GM18505 (cell line): ENCODE results near the gene CTSC.

Experiments
- ATAC-seq: cut with Tn5 transposase; IDR thresholded peaks from one replicate; pipeline ENCODE4 v1.9.1; 2021; ENCODE audit not compliant: unreplicated experiment
- POLR2A ChIP-seq: IDR thresholded peaks from 4 replicates; pipeline ENCODE4 v1.6.1; 2011; ENCODE audit warnings: borderline replicate concordance; ENCODE audit not compliant: insufficient read depth, insufficient read length; ENCODE audit errors: extremely low read depth

Gene CTSC

DNA sequence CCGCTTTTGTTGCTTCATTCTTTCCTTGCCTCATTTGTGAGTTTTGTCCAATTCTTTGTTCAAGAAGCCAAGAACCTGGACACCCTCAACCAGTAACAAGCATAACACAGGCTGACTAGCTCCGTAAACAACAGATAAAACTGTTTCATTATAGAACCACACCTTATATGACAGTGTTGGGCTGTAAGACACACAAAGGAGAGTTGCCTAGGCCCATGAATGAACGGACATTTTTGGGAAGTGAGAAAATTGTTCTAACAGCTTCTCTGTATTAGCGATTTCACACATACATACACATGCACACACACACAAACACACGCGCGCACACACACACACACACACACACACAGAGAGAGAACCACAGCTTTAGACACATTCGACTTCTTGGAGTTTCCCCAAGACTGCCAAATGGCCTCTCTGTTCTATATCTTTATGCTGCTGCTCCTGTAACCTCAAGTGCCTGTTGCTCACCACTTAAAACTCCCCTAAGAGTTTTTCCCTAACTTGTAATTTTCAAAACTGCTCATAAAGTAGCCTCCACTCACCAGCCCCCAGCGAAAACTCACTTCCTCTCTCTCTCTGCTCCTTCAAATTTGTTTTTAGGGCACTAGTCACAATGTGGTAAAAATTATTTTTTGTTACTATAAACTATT is 35.9 kb downstream of the CTSC start:
- no peak for TF ChIP-seq POLR2A
- peak; percentile 48 for ATAC-seq

DNA sequence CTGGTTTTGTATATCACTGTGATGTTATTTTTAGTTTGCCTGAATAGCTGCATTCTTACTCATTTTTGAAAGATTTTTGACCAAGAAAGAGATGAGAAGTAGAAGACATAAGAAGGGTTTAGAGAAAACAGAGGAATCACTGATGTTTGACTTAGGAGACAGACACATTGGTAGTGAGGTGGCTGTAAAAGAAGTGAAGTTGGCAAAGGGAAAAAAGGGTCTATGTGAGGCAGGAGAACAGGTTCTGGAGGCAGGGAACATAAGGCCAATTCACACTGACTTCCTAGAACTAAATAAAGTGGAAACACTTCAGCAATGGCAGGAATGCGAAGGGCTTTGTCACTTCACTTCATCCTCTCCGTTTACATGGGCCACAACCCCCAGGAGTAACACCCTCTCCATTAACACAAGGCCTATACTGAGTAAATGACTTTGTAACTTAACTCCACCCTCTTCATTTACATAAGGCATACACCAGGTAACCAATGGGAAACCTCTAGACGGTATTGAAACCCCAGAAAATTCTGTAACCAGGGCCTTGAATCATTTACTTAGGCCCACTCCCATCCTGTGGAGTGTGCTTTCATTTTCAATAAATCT is 36.5 kb downstream of the CTSC start:
- peak; percentile 29 for TF ChIP-seq POLR2A
- ATAC-seq: peak; percentile 38

DNA sequence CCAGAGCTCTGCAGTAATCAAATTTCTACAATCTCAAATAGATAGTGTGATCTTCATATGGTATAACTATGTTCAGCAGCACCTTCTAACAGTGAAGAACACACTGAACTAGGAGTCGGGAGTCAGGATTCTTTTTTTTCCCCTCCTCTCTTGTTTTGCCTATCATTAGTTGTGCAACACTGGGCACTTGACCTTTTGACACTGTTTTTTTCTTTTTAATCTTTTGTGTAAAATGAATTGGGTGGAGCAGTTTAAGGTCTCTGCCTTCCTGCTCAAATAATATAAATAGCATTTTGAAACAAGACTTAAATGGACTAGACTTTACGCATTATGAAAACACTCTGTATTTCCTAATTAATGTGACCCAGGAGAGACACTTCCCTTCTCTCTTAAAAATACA is 39.7 kb downstream of the CTSC start:
- ATAC-seq: no peak
- TF ChIP-seq POLR2A: no peak

DNA sequence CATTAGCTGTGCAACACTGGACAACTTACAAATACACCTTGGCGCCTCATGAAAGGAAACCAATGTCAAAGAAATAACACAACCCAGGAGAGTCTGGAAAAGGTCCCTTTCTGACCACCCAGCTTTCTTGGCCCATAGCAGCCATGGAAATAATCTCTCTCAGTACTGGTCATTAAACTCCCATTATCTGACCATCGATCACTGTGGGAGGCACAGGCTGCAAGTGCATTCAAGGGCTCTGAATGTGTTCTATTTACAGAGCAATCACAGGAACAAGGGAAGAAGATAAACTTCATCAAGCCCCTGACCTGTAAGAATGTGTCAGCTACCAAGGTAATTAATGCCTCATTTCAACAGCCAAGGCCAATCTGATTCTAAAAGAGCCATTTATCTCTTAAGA is 40.1 kb downstream of the CTSC start:
- TF ChIP-seq POLR2A: no peak
- ATAC-seq: no peak

DNA sequence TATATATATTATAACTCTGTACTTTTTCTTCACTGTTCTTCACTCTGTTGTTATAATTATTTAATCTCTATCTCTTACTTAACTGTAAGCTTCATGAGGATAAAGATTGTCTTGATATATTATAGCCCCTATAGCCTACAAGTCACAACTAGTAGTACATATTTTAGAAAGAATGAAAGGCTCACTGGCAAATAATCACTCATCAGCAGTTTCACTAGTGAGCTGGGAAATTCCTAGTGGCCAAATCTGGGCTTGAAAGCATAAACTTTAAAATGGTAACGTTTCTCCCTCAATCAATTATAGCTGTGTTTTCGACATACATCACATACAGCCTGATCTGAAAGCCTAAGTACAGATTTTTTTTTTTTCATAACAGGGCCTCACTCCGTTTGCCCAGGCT is 42.5 kb downstream of the CTSC start:
- ATAC-seq: no peak
- TF ChIP-seq POLR2A: no peak

DNA sequence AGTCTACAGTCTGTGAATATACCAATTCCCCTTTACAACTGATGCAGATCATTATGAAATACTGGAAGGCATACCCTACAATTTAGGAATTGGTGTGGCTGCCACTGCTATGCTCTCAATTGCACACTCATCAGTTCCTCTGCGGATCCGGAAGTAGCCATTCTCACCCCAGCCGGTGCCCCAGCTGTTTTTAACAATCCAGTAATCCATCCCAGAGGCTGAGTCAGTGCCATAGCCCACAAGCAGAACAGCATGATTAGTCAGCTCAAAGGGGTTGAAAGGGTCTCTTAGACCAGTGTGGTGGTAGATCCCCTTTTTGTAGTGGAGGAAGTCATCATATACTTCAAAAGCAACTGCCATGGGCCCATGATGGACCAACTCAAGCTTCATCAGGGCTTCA is 43.6 kb downstream of the CTSC start:
- no peak for TF ChIP-seq POLR2A
- no peak for ATAC-seq

DNA sequence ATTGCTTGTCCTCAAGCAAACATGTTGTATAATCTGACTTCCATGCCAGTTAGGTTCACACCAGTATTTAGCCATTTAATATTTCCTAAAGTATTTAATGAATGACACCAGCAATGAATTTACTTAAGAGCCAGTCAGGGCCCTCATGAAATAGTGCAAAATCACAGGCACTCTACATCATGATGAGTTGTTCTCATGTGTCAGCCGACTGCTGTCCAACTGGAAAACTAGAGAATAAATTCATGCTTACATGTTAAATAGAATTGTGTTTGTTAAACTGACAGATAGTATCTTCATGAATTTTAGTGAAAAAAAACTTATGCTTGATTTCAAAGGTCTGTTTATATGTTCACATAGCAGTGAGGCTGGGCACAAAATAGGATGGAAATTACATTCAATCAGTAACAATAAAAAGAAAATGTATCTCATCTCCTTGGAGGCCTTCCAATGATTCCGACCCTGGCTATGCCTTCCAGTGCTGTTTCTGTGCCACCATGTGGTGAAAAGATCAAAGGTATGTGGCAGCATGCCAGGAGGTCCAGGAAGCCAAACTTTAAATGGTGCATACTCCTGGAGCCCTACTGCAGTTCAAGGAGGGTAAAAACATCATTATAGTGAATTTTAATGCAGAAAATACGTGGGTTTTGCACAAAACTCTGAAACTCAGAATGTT is 45.2 kb downstream of the CTSC start:
- no peak for ATAC-seq
- no peak for TF ChIP-seq POLR2A

DNA sequence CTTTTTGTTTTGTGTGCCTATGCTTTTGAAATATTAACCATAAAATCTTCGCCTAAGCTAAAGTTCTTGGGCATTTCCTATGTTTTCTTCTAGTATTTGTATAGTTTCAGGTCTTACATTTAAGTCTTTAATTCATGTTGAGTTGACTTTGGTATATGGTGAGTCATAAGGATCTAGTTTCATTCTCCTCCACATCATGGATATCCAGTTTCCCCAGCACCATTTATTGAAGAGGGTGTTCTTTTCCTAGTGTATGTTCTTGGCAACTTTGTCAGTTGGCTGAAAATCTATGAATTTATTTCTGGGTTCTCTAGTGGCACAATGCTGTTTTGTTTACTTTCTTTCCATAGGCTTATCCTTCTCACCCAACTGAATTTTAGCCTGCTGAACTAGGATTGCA is 49.0 kb downstream of the CTSC start:
- no peak for TF ChIP-seq POLR2A
- no peak for ATAC-seq

DNA sequence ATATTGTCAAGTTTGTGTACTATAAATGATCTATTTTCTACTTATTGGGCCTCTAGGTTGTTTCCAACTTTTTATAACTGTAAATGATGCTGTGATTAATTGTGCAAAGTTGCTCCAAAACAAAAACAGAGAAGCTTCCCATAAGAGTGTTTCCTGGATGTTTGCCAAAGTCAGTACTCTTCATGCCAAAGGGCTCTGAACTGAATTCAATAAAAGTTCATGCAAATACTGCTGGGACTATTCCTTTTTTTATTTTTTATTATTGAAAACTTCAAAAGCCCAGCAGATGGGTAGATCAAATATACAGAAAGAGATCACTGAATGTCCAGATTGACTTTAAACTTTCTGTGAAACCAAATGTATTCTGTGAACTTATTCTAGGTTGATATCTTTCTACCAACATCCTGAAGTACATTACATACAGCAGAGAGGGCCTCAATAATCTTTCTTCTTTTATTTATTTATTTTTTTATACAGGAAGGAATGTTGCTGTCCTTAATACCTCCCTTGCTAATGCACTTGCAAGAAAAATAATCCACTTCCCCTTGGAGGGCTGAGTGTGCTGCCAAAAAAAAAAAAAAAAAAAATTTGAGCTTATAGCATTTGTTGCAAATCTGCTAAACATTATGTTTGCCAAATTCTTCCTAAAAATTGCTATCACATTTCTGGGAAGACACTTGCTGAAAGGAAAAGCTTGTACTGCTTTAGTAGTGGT is 53.0 kb downstream of the CTSC start:
- no peak for TF ChIP-seq POLR2A

DNA sequence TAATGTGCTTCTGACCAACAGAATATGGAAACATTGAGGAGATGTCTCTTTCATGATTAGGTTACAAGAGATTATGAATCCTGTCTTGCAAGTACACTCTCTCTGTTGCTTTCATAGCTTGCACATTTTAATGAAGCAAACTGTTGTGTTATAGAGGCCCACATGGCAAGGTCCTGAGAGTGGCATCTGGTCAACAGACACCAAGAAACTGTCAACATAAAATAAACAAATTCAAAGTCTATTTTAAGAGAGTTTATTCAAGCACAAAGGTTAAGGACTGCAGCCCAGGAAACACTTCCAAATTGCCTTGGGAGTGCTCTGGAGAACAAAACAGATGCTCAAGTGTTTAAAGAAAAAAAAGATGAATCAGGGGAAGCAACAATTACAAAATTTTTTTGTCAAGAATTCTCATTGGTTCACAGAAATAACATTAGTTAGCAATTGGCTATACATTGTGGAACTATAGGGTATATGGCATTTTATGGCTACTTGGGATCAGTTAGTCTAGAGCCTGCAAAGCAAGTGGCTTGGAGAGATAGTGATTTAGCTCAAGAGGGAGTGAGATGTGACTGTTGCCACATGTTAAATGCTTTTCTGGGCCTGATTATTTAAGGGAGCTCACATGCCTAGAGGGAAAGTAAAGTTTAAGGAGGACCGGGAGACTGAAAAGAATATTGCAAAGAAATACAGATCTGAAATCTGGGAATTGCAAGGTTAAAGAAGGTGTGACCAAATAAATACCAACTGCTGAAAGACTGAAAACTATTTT is 54.6 kb downstream of the CTSC start:
- no peak for ATAC-seq
- no peak for TF ChIP-seq POLR2A

More for the DNA sequence above, 53.0 kb downstream of the CTSC start:
- ATAC-seq: no peak

DNA sequence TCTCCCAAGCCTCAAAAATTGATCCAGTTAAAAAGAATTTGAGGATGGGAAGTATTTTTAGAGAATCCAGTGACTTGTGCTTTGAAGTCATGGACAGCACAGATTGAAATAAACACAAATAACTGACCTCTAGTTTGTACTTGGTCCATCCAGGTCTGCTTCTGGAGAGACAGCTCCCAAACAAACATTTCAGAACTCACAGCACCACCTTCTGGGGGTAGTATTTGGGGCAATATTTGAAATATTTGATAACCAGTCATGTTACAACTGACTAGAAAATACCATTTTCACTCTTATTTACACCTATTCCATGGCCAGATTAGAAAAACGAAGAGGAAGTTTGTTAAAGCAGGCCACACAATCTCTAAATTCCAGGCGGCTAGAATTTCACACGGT is 56.2 kb downstream of the CTSC start:
- TF ChIP-seq POLR2A: no peak
- ATAC-seq: no peak

DNA sequence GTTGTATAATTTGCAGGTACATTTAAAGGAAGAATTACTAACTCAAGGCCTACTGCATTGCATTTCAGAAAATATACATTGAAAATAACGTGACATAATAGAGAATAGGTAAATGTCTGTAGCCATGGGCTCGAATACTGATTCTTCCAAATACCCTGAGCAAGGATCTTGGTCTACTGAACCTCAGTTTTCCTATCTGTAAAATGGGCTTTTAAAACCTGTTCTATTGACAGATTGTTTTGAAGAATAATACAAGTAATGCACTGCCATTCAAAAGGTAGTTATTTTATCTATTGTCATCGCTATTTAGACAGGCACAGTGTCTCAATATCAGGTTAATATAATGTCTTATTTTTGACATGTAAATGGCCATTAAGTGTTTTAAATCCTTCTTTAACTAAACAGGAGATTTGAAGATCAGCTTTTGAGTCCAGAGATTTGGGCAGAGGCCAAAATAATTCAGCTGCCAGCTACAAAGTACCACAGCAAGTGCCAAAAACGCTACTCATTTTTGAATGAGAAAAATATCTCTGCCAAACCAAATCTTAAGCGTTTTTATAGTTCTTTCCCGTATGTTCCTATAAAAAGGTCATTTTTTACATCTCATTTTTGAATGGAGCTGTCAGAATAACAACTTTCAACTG is 56.7 kb downstream of the CTSC start:
- TF ChIP-seq POLR2A: no peak
- ATAC-seq: no peak
